Psoas muscle (tissue), 8 donors: ENCODE data around the gene TRAF3. TPM values are rescaled to one million over a fixed set of nuclear protein-coding genes. Genes with fewer than 3 reads are reported as not detected.

Experiments used
- ATAC-seq, 4 donors: fragments of 200-7000 bp; cut with Tn5 transposase; one replicate each; pipeline ENCODE4 v1.9.1; 2020; ENCODE audit warnings: moderate library complexity in 3 of 4, mild to moderate bottlenecking in 2 of 4
- DNase-seq, 2 donors: peaks; one replicate each; pipeline ENCODE4 v3.0.0-alpha.2; 2020
- H3K27ac ChIP-seq: fragments of 200-600 bp; one replicate; pipeline ENCODE4 v1.8.0; 2022
- H3K27me3 ChIP-seq, 3 donors: fragments of 200-600 bp in 1 of 3; one replicate each; pipeline versions ENCODE4 v1.6.1 to v1.8.0; 2013 to 2022; ENCODE audit warnings: low read length in 2 of 3, mild to moderate bottlenecking in 2 of 3, moderate library complexity in 1 of 3; ENCODE audit not compliant: insufficient read depth in 3 of 3
- H3K36me3 ChIP-seq, 2 donors: fragments of 200-600 bp in 1 of 2; one replicate each; pipeline versions ENCODE4 v1.6.1 to v1.8.0; 2013 to 2022; ENCODE audit warnings: low read depth in 1 of 2, mild to moderate bottlenecking in 1 of 2, moderate library complexity in 1 of 2; ENCODE audit not compliant: insufficient read depth in 1 of 2
- H3K4me1 ChIP-seq: fragments of 200-600 bp; one replicate; pipeline ENCODE4 v1.8.0; 2022
- H3K4me3 ChIP-seq: fragments of 200-600 bp; one replicate; pipeline ENCODE4 v1.8.0; 2022; ENCODE audit warnings: mild to moderate bottlenecking
- H3K9me3 ChIP-seq: fragments of 200-600 bp; one replicate; pipeline ENCODE4 v1.8.0; 2022
- WGBS, 3 donors: extraction: QIAGEN DNeasy Blood & Tissue Kit; methylation state at CpG; one replicate each; pipeline versions ENCODE4 v1.1.6 to v1.1.7; 2013; 5-methylcytosine and 5-hydroxymethylcytosine counted together
- intact Hi-C, 2 donors: fragments of 100-400 bp; cut with DNase I; formaldehyde crosslinking; loops; one replicate each; pipeline versions ENCODE4 v1.11.0 to v1.14.2; 2022
- polyA plus RNA-seq, 3 donors: library from polyadenylated mRNA; stranded (reverse); fragments of 200-250 nt; gene quantifications; one replicate each; pipeline ENCODE4 v1.2.3, GENCODE V29; 2013
- total RNA-seq, 4 donors: library from RNA; stranded (reverse); fragmentation: NEBNext Ultra II Directional in 2 of 4; extraction: Animal tissue kit (Norgen Biotek cat#: 25700) in 2 of 4; gene quantifications; one replicate each; pipeline versions ENCODE4 v1.2.1 to v1.2.4, GENCODE V29; 2021 to 2023
- TF ChIP-seq, protein P1 (sequence below): fragments of 200-600 bp; IDR thresholded peaks from one replicate; pipeline ENCODE4 v1.8.0; 2022; ENCODE audit warnings: antibody characterized with exemption
- donor health status: healthy with polysubstance abuse.
- donor health status: DM: no; HTN: no; CAD: no; lungs with moderate emphysema.
- donor health status: Bipolar disorder and iron deficiency.
- donor health status: healthy.
- donor health status: DM: yes; HTN: yes; CAD: no.
- donor health status: DM: no; HTN: no; CAD: no.
- donor health status: DM: no; HTN: no; CAD: no.
- donor health status: DM: yes; HTN: yes; CAD: no.

The TRAF3 gene
- total and polyA plus RNA-seq, 7 donors: 3.3 to 16.3 (median 8.1) TPM

DNA sequence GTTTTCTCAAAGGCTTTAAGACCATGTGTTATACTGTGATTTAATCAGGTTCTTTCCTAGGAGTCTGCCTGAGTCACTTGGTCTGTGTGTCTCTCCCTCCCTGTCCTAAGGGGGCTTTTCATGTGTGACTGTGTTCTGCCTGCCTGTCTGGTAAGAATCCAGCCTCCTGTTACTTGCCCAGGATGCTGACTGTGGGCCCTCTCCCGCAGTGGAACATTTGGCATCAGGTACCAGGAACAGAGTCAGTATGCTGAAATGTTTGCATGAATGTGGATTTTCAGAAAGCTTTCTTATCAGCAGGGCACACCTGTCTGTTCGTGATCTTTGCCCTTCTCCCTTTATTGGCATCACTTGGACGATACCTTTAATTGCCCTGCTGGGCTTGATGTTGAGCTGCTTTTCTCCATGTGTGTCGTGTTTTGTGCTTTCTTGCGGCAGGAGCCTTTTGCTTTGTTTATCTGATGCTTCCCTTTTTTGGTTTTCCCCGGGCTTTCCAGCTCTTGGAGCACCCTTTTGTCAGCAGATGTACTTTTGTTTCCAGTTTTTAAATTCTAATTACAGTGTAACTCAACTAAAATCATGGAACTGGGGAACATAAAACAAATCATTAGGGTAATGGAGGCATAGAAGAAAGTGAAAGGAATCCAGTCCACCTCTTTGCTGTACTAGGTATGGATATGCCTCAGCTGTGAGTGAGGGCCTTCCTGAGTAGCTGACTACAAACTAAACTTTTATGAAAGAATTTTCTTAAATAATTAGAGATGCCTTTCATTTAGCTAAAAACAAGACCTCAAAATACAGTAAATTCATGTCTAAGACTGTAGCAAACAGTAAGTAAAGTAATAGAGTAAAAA lies 72.5 kb downstream of the TRAF3 start:
- Histone ChIP-seq H3K4me3 (no peak overlapping the region), H3K27me3 (no peaks in the 10 kb centered on the region), H3K4me1 (peaks cover 4% of the 10 kb centered on the region), H3K9me3 (no peaks in the 10 kb centered on the region), H3K36me3 (no peaks in the 10 kb centered on the region), H3K27ac (no peak overlapping the region)
- DNase-seq: no peak
- intact Hi-C loops: no loop called here
- TF ChIP-seq, protein P1, sequence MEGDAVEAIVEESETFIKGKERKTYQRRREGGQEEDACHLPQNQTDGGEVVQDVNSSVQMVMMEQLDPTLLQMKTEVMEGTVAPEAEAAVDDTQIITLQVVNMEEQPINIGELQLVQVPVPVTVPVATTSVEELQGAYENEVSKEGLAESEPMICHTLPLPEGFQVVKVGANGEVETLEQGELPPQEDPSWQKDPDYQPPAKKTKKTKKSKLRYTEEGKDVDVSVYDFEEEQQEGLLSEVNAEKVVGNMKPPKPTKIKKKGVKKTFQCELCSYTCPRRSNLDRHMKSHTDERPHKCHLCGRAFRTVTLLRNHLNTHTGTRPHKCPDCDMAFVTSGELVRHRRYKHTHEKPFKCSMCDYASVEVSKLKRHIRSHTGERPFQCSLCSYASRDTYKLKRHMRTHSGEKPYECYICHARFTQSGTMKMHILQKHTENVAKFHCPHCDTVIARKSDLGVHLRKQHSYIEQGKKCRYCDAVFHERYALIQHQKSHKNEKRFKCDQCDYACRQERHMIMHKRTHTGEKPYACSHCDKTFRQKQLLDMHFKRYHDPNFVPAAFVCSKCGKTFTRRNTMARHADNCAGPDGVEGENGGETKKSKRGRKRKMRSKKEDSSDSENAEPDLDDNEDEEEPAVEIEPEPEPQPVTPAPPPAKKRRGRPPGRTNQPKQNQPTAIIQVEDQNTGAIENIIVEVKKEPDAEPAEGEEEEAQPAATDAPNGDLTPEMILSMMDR: no peak
- ATAC-seq: peak in 2 of 4 donors; percentile 21 to 30
- WGBS, 3 donors: 35 to 54% (median 42%) methylated on average over 6 of the region's 6 CpGs

DNA sequence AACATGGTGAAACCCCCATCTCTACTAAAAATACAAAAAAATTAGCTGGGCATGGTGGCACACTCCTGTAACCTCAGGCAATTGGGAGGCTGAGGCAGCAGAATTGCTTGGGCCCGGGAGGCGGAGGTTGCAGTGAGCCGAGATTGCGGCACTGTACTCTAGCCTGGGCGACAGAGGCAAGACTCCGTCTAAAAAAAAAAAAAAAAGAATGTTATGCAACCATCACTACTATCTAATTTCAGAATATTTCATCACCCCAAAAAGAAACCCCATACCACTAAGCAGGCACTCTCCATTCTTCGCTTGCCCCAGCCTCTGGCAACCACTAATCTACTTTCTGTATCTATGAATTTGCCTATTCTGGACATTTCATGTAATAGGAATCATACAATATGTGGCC lies 76.4 kb downstream of the TRAF3 start:
- H3K27me3 ChIP-seq: no peaks in the 10 kb centered on the region
- intact Hi-C loops: no loop called here
- TF ChIP-seq, protein P1: no peak
- no peak overlapping the region for H3K4me3 ChIP-seq
- 61 to 78% (median 69%) methylated on average over 7 of the region's 7 CpGs for WGBS, 3 donors
- DNase-seq: no peak
- H3K27ac ChIP-seq: no peak overlapping the region
- no peaks in the 10 kb centered on the region for H3K36me3 ChIP-seq
- H3K9me3 ChIP-seq: no peaks in the 10 kb centered on the region
- H3K4me1 ChIP-seq: peaks cover 4% of the 10 kb centered on the region
- ATAC-seq: peak in 2 of 4 donors; percentile 19 to 53

DNA sequence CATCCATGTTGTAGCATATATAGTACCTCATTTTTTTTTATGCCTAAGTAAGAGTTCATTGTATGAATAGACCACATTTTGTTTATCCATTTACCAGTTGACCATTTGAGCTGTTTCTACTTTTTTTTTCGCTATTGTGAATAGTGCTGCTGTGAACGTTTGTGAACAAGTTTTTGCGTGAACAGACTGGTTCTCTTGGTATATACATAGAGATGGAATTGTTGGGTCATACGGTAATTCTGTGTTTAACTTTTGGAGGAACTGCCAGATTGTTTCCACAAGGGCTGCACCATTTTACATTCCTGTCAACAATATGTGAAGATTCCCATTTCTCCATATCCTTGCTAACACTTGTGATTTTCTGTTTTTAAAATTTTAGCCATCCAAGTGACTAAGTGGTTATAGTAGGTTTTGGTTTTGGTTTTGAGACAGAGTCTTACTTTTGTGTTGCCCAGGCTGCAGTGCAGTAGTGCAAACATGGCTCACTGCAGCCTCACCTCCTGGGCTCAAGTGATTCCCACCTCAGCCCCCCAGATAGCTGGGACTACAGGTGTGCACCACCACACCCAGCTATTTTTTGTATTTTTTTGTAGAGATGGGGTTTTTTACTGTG lies 76.9 kb downstream of the TRAF3 start:
- H3K27me3 ChIP-seq: no peaks in the 10 kb centered on the region
- peaks cover under 1% of the 10 kb centered on the region for H3K4me1 ChIP-seq
- no peak overlapping the region for H3K27ac ChIP-seq
- H3K36me3 ChIP-seq: no peaks in the 10 kb centered on the region
- no peak overlapping the region for H3K4me3 ChIP-seq
- TF ChIP-seq, protein P1: no peak
- H3K9me3 ChIP-seq: no peaks in the 10 kb centered on the region
- intact Hi-C loops: no loop called here
- WGBS, 3 donors: 96 to 97% (median 96%) methylated on average over 4 of the region's 4 CpGs
- DNase-seq (no peak), ATAC-seq (no peak)

DNA sequence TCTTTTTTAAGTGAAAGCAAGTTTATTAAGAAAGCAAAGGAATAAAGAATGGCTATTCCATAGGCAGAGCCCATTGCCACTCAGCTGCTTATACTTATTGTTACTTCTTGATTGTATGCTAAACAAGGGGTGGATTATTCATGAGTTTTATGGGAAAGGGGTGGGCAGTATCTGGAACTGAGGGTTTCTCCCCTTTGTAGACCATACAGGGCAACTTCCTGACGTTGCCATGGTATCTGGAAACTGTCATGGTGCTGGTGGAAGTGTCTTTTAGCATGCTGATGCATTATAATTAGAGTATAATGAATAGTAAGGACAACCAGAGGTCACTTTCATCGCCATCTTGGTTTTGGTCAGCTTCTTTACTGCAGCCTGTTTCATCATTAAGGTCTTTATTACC lies 78.9 kb downstream of the TRAF3 start:
- DNase-seq (no peak), ATAC-seq (no peak)
- TF ChIP-seq, protein P1: no peak
- no peaks in the 10 kb centered on the region for H3K36me3 ChIP-seq
- no peaks in the 10 kb centered on the region for H3K9me3 ChIP-seq
- no peak overlapping the region for H3K4me3 ChIP-seq
- WGBS, 3 donors: 91 to 100% (median 96%) methylated on average over 2 of the region's 2 CpGs
- H3K4me1 ChIP-seq: no peaks in the 10 kb centered on the region
- intact Hi-C loops: no loop called here
- no peak overlapping the region for H3K27ac ChIP-seq
- no peaks in the 10 kb centered on the region for H3K27me3 ChIP-seq
